ENCODE results near the gene TNFAIP8L2. TPM values are rescaled to one million over a fixed set of nuclear protein-coding genes. Genes with fewer than 3 reads are reported as not detected.

Gene TNFAIP8L2
- total RNA-seq, result 7.6 TPM

- Histone ChIP-seq H3K4me3 (peak within 1 kb of the TSS; percentile 12 to 21), H3K9me3 (no peaks in the 10 kb centered on the region), H3K27ac (no peak within 1 kb of the TSS), H3K4me1 (peaks cover 8% of the 10 kb centered on the region), H3K36me3 (peaks cover 0 to 36% of the 10 kb centered on the region in 2 donors), H3K27me3 (no peaks in the 10 kb centered on the region)
- intact Hi-C loops (cut with DNase I), result loop anchor here (5.0 kb wide), 2 partner anchors 54 to 129 kb away; no protein-coding TSS in a partner anchor
- no peak for DNase-seq (ENCODE audit: extremely low spot score in 2 of 2)
- TF ChIP-seq POLR2AphosphoS5 (IDR thresholded peaks at IDR 0.05; ENCODE audit: insufficient read depth in 1 of 2, low read depth in 1 of 2), result no peak
- TF ChIP-seq POLR2A (IDR thresholded peaks at IDR 0.05), result no peak
- TF ChIP-seq CTCF (IDR thresholded peaks at IDR 0.05), result no peak
Measured at GRCh38 chr1:151156515-151156819, at the start of gene TNFAIP8L2. Gene TNFAIP8L2, plus strand, starts transcription at chr1:151156649. Its CDS starts 2,049 bp downstream, at chr1:151158698.

GRCh38 chr1:151106894-151107293, 49.6 kb upstream of the TNFAIP8L2 start:
- no peak for DNase-seq (ENCODE audit: extremely low spot score in 2 of 2)
- Histone ChIP-seq H3K4me1 (no peaks in the 10 kb centered on the region), H3K27ac (no peak overlapping the region), H3K27me3 (no peaks in the 10 kb centered on the region), H3K36me3 (peaks cover 0 to 17% of the 10 kb centered on the region in 2 donors), H3K4me3 (no peak overlapping the region), H3K9me3 (no peaks in the 10 kb centered on the region)
- TF ChIP-seq POLR2A (IDR thresholded peaks at IDR 0.05) (no peak), CTCF (IDR thresholded peaks at IDR 0.05) (no peak), POLR2AphosphoS5 (IDR thresholded peaks at IDR 0.05; ENCODE audit: insufficient read depth in 1 of 2, low read depth in 1 of 2) (no peak)
- intact Hi-C loops (cut with DNase I), result no loop called here

DNA sequence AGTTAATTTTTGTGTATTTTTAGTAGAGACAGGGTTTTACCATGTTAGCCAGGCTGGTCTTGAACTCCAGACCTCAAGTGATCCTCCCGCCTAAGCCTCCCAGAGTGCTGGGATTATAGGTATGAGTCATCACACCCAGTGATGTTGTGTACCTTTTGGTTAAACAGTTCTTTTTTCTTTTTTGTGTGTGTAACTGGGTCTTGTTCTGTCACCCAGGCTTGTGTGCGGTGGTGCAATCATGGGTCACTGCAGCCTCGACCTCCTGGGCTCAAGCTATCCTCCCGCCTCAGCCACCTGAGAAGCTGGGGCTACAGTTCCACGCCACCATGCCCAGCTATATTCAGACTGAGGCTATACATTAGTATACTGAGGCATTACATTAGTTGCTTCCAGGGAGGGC, 48.1 kb upstream of the TNFAIP8L2 start:
- intact Hi-C loops (cut with DNase I), result no loop called here
- H3K4me3 ChIP-seq, result no peak overlapping the region
- H3K27ac ChIP-seq, result no peak overlapping the region
- no peaks in the 10 kb centered on the region for H3K4me1 ChIP-seq
- no peaks in the 10 kb centered on the region for H3K27me3 ChIP-seq
- TF ChIP-seq POLR2A (IDR thresholded peaks at IDR 0.05) (no peak), POLR2AphosphoS5 (IDR thresholded peaks at IDR 0.05; ENCODE audit: insufficient read depth in 1 of 2, low read depth in 1 of 2) (no peak), CTCF (IDR thresholded peaks at IDR 0.05) (no peak)
- peaks cover 0 to 17% of the 10 kb centered on the region in 2 donors for H3K36me3 ChIP-seq
- no peak for DNase-seq (ENCODE audit: extremely low spot score in 2 of 2)
- no peaks in the 10 kb centered on the region for H3K9me3 ChIP-seq

- Histone ChIP-seq H3K27me3 (no peaks in the 10 kb centered on the region), H3K4me1 (no peaks in the 10 kb centered on the region), H3K36me3 (peaks cover 0 to 11% of the 10 kb centered on the region in 2 donors), H3K27ac (no peak overlapping the region), H3K9me3 (no peaks in the 10 kb centered on the region), H3K4me3 (no peak overlapping the region)
- TF ChIP-seq POLR2AphosphoS5 (IDR thresholded peaks at IDR 0.05; ENCODE audit: insufficient read depth in 1 of 2, low read depth in 1 of 2) (no peak), POLR2A (IDR thresholded peaks at IDR 0.05) (no peak), CTCF (IDR thresholded peaks at IDR 0.05) (no peak)
- intact Hi-C loops (cut with DNase I), result no loop called here
- DNase-seq (ENCODE audit: extremely low spot score in 2 of 2), result no peak
Measured at GRCh38 chr1:151113877-151114276, 42.6 kb upstream of the TNFAIP8L2 start.

DNA sequence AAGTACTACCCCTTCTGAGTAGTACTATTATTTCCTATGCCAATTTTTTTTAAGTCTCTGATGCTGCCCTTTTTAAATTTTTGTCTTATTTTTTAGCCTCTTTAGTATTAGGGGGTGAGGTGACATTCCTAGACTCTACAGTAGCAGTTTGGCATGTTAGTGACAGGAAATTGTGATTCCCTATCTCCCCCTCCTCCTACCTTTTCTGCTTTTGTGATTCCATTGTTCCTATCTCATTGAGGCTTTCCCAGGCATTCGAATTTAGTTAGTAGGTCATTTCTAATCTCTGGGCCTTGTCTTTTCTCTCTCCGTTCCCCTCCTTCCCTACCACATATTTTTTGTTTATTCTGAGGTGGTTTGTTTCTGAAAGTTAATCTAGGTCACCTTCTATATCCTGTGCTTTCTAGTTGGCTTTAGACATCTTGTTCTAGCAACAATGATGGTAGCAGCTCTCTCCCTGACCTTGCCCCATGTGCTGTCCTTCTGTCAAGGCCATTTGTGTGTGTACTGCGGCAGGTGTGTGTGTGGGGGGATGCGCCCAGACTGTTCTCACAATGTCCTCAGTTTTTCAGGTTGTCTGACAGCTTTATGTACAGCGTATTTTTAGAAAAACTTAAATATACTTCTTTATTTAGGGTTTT, 31.6 kb upstream of the TNFAIP8L2 start:
- DNase-seq (ENCODE audit: extremely low spot score in 2 of 2), result no peak
- H3K4me3 ChIP-seq, result no peak overlapping the region
- no peaks in the 10 kb centered on the region for H3K27me3 ChIP-seq
- H3K4me1 ChIP-seq, result no peaks in the 10 kb centered on the region
- no peaks in the 10 kb centered on the region for H3K9me3 ChIP-seq
- intact Hi-C loops (cut with DNase I), result no loop called here
- TF ChIP-seq POLR2A (IDR thresholded peaks at IDR 0.05) (no peak), CTCF (IDR thresholded peaks at IDR 0.05) (no peak), POLR2AphosphoS5 (IDR thresholded peaks at IDR 0.05; ENCODE audit: insufficient read depth in 1 of 2, low read depth in 1 of 2) (no peak)
- H3K27ac ChIP-seq, result no peak overlapping the region
- peaks cover 0 to 5% of the 10 kb centered on the region in 2 donors for H3K36me3 ChIP-seq
